ENCODE measurements around the gene INHBA. TPM values are rescaled to one million over a fixed set of nuclear protein-coding genes. Genes with fewer than 3 reads are reported as not detected.
A peak's percentile ranks its signal among the peaks of the same experiment; 100 is the strongest.

The INHBA gene
- total RNA-seq, 1 donor from 2014 or later = 103 TPM

GRCh38 chr7:41750661-41751540 is 48.0 kb upstream of the INHBA start:
- no peak overlapping the region for H3K9ac ChIP-seq (ENCODE audit: low read length)

GRCh38 chr7:41747961-41748360 is 45.1 kb upstream of the INHBA start:
- no peaks in the 10 kb centered on the region for H3K27me3 Mint-ChIP-seq (ENCODE audit: low read depth, unreplicated experiment)
- no peak overlapping the region for H3K4me3 Mint-ChIP-seq (ENCODE audit: unreplicated experiment)
- FAIRE-seq = no peak
- Histone ChIP-seq H2AFZ (ENCODE audit: low read depth, low read length) (no peak overlapping the region), H3K4me2 (ENCODE audit: low read length) (no peak overlapping the region), H4K20me1 (ENCODE audit: insufficient read depth, low read length) (no peaks in the 10 kb centered on the region), H3K4me1 (ENCODE audit: insufficient read depth, low read length) (no peaks in the 10 kb centered on the region), H3K4me3 (ENCODE audit: insufficient read depth, low read depth, low read length) (no peak overlapping the region), H3K27ac (ENCODE audit: low read depth, low read length) (no peak overlapping the region), H3K79me2 (ENCODE audit: insufficient read depth, low read length) (no peaks in the 10 kb centered on the region), H3K27me3 (ENCODE audit: insufficient read depth, low read length) (no peaks in the 10 kb centered on the region), H3K36me3 (ENCODE audit: insufficient read depth, low read length) (no peaks in the 10 kb centered on the region), H3K9ac (ENCODE audit: low read length) (no peak overlapping the region), H3K9me3 (ENCODE audit: insufficient read depth, low read depth, low read length) (peaks cover 3% of the 10 kb centered on the region)
- peaks cover 25% of the 10 kb centered on the region for H3K4me1 Mint-ChIP-seq (ENCODE audit: low read depth, unreplicated experiment)
- no peaks in the 10 kb centered on the region for H3K36me3 Mint-ChIP-seq (ENCODE audit: low read depth, unreplicated experiment)
- TF ChIP-seq EZH2 (IDR thresholded peaks at IDR 0.05; ENCODE audit: insufficient read depth, low read length) = no peak
- TF ChIP-seq, protein P1, sequence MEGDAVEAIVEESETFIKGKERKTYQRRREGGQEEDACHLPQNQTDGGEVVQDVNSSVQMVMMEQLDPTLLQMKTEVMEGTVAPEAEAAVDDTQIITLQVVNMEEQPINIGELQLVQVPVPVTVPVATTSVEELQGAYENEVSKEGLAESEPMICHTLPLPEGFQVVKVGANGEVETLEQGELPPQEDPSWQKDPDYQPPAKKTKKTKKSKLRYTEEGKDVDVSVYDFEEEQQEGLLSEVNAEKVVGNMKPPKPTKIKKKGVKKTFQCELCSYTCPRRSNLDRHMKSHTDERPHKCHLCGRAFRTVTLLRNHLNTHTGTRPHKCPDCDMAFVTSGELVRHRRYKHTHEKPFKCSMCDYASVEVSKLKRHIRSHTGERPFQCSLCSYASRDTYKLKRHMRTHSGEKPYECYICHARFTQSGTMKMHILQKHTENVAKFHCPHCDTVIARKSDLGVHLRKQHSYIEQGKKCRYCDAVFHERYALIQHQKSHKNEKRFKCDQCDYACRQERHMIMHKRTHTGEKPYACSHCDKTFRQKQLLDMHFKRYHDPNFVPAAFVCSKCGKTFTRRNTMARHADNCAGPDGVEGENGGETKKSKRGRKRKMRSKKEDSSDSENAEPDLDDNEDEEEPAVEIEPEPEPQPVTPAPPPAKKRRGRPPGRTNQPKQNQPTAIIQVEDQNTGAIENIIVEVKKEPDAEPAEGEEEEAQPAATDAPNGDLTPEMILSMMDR (IDR thresholded peaks at IDR 0.05; ENCODE audit: insufficient read depth, low read depth, low read length) = no peak
- DNase-seq (ENCODE audit: low read depth) = peak; percentile 18
- H3K27ac Mint-ChIP-seq (ENCODE audit: unreplicated experiment) = no peak overlapping the region
- no peaks in the 10 kb centered on the region for H3K9me3 Mint-ChIP-seq (ENCODE audit: unreplicated experiment)

More at GRCh38 chr7:41750661-41751540, 48.0 kb upstream of the INHBA start:
- peaks cover 2% of the 10 kb centered on the region for H3K9me3 Mint-ChIP-seq (ENCODE audit: unreplicated experiment)
- Histone ChIP-seq H3K79me2 (ENCODE audit: insufficient read depth, low read length) (no peaks in the 10 kb centered on the region), H3K4me2 (ENCODE audit: low read length) (no peak overlapping the region), H2AFZ (ENCODE audit: low read depth, low read length) (no peak overlapping the region), H3K27me3 (ENCODE audit: insufficient read depth, low read length) (no peaks in the 10 kb centered on the region), H3K4me1 (ENCODE audit: insufficient read depth, low read length) (no peaks in the 10 kb centered on the region), H4K20me1 (ENCODE audit: insufficient read depth, low read length) (no peaks in the 10 kb centered on the region), H3K27ac (ENCODE audit: low read depth, low read length) (no peak overlapping the region), H3K36me3 (ENCODE audit: insufficient read depth, low read length) (no peaks in the 10 kb centered on the region), H3K4me3 (ENCODE audit: insufficient read depth, low read depth, low read length) (no peak overlapping the region), H3K9me3 (ENCODE audit: insufficient read depth, low read depth, low read length) (peaks cover 5% of the 10 kb centered on the region)
- FAIRE-seq = no peak
- no peak overlapping the region for H3K27ac Mint-ChIP-seq (ENCODE audit: unreplicated experiment)
- H3K4me3 Mint-ChIP-seq (ENCODE audit: unreplicated experiment) = no peak overlapping the region
- DNase-seq (ENCODE audit: low read depth) = no peak
- TF ChIP-seq EZH2 (IDR thresholded peaks at IDR 0.05; ENCODE audit: insufficient read depth, low read length) = no peak
- TF ChIP-seq, protein P1 (IDR thresholded peaks at IDR 0.05; ENCODE audit: insufficient read depth, low read depth, low read length) = no peak
- H3K36me3 Mint-ChIP-seq (ENCODE audit: low read depth, unreplicated experiment) = no peaks in the 10 kb centered on the region
- H3K27me3 Mint-ChIP-seq (ENCODE audit: low read depth, unreplicated experiment) = no peaks in the 10 kb centered on the region
- H3K4me1 Mint-ChIP-seq (ENCODE audit: low read depth, unreplicated experiment) = peaks cover 4% of the 10 kb centered on the region

DNA sequence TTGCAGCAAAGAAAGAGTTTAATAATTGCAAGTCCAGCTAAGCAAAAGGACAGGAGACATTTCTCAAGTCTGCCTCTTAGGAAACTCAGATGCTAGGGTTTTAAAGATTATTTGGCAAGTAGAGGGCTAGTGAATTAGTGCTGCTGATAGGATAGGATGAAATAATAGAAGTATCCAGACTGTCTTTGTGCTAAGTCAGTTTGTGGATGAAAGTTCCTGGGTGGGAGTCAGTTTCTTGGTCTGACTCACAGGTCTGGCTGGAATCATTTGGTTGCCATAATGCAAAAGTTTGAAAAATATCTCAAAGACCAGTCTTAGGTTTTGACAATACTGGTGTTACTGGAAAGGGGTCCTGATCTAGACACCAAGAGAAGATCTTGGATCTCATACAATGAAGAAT is 42.6 kb upstream of the INHBA start:
- Histone ChIP-seq H3K9ac (ENCODE audit: low read length) (no peak overlapping the region), H3K4me2 (ENCODE audit: low read length) (no peak overlapping the region), H3K36me3 (ENCODE audit: insufficient read depth, low read length) (no peaks in the 10 kb centered on the region), H2AFZ (ENCODE audit: low read depth, low read length) (no peak overlapping the region), H3K4me1 (ENCODE audit: insufficient read depth, low read length) (no peaks in the 10 kb centered on the region), H4K20me1 (ENCODE audit: insufficient read depth, low read length) (no peaks in the 10 kb centered on the region), H3K79me2 (ENCODE audit: insufficient read depth, low read length) (no peaks in the 10 kb centered on the region), H3K4me3 (ENCODE audit: insufficient read depth, low read depth, low read length) (no peak overlapping the region), H3K9me3 (ENCODE audit: insufficient read depth, low read depth, low read length) (peaks cover 9% of the 10 kb centered on the region), H3K27me3 (ENCODE audit: insufficient read depth, low read length) (no peaks in the 10 kb centered on the region), H3K27ac (ENCODE audit: low read depth, low read length) (no peak overlapping the region)
- Mint-ChIP-seq H3K4me1 (ENCODE audit: low read depth, unreplicated experiment) (peaks cover 32% of the 10 kb centered on the region), H3K4me3 (ENCODE audit: unreplicated experiment) (no peak overlapping the region), H3K27ac (ENCODE audit: unreplicated experiment) (peak overlapping the region; percentile 42), H3K27me3 (ENCODE audit: low read depth, unreplicated experiment) (no peaks in the 10 kb centered on the region), H3K9me3 (ENCODE audit: unreplicated experiment) (no peaks in the 10 kb centered on the region), H3K36me3 (ENCODE audit: low read depth, unreplicated experiment) (no peaks in the 10 kb centered on the region)
- FAIRE-seq (no peak), DNase-seq (ENCODE audit: low read depth) (peak; percentile 38)
- no peak for TF ChIP-seq EZH2 (IDR thresholded peaks at IDR 0.05; ENCODE audit: insufficient read depth, low read length)
- TF ChIP-seq, protein P1 (IDR thresholded peaks at IDR 0.05; ENCODE audit: insufficient read depth, low read depth, low read length) = no peak
